ENCODE measurements around the gene WNK4. TPM values are rescaled to one million over a fixed set of nuclear protein-coding genes. Genes with fewer than 3 reads are reported as not detected.
"Not testable (repeated sequence)": the region's sequence is repeated elsewhere in the genome, so short reads cannot be mapped to it uniquely, and the experiment has no call there.

Gene WNK4
- total and polyA plus RNA-seq, 2 experiments from 2014 or later = 0.10 to 0.65 TPM

- TF ChIP-seq, protein P1, sequence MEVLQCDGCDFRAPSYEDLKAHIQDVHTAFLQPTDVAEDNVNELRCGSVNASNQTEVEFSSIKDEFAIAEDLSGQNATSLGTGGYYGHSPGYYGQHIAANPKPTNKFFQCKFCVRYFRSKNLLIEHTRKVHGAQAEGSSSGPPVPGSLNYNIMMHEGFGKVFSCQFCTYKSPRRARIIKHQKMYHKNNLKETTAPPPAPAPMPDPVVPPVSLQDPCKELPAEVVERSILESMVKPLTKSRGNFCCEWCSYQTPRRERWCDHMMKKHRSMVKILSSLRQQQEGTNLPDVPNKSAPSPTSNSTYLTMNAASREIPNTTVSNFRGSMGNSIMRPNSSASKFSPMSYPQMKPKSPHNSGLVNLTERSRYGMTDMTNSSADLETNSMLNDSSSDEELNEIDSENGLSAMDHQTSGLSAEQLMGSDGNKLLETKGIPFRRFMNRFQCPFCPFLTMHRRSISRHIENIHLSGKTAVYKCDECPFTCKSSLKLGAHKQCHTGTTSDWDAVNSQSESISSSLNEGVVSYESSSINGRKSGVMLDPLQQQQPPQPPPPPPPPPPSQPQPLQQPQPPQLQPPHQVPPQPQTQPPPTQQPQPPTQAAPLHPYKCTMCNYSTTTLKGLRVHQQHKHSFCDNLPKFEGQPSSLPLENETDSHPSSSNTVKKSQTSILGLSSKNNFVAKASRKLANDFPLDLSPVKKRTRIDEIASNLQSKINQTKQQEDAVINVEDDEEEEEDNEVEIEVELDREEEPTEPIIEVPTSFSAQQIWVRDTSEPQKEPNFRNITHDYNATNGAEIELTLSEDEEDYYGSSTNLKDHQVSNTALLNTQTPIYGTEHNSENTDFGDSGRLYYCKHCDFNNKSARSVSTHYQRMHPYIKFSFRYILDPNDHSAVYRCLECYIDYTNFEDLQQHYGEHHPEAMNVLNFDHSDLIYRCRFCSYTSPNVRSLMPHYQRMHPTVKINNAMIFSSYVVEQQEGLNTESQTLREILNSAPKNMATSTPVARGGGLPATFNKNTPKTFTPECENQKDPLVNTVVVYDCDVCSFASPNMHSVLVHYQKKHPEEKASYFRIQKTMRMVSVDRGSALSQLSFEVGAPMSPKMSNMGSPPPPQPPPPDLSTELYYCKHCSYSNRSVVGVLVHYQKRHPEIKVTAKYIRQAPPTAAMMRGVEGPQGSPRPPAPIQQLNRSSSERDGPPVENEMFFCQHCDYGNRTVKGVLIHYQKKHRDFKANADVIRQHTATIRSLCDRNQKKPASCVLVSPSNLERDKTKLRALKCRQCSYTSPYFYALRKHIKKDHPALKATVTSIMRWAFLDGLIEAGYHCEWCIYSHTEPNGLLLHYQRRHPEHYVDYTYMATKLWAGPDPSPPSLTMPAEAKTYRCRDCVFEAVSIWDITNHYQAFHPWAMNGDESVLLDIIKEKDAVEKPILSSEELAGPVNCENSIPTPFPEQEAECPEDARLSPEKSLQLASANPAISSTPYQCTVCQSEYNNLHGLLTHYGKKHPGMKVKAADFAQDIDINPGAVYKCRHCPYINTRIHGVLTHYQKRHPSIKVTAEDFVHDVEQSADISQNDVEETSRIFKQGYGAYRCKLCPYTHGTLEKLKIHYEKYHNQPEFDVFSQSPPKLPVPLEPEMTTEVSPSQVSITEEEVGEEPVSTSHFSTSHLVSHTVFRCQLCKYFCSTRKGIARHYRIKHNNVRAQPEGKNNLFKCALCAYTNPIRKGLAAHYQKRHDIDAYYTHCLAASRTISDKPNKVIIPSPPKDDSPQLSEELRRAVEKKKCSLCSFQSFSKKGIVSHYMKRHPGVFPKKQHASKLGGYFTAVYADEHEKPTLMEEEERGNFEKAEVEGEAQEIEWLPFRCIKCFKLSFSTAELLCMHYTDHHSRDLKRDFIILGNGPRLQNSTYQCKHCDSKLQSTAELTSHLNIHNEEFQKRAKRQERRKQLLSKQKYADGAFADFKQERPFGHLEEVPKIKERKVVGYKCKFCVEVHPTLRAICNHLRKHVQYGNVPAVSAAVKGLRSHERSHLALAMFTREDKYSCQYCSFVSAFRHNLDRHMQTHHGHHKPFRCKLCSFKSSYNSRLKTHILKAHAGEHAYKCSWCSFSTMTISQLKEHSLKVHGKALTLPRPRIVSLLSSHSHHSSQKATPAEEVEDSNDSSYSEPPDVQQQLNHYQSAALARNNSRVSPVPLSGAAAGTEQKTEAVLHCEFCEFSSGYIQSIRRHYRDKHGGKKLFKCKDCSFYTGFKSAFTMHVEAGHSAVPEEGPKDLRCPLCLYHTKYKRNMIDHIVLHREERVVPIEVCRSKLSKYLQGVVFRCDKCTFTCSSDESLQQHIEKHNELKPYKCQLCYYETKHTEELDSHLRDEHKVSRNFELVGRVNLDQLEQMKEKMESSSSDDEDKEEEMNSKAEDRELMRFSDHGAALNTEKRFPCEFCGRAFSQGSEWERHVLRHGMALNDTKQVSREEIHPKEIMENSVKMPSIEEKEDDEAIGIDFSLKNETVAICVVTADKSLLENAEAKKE (CRISPR knock-in tag; IDR thresholded peaks at IDR 0.05) = no peak
- no peak for TF ChIP-seq POLR2AphosphoS5 (IDR thresholded peaks at IDR 0.05; ENCODE audit: low read depth)
- TF ChIP-seq ZNF331 (CRISPR knock-in tag; IDR thresholded peaks at IDR 0.05; ENCODE audit: low read depth) = no peak
These were observed 39.7 kb upstream of the WNK4 start (continued) for GRCh38 chr17:42740699-42741098.

DNA sequence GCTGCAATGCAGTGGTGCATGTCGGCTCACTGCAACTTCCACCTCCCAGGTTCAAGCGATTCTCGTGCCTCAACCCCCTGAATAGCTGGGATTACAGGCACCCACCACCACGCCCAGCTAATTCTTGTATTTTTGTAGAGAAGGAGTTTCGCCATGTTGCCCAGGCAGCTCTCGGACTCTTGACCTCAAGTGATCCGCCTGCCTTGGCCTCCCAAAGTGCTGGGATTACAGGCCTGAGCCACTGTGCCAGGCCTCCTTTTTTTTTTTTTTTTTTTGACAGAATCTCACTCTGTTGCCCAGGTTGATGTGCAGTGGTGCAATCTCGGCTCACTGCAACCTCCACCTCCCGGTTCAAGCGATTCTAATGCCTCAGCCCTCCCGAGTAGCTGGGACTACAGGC lies 37.5 kb upstream of the WNK4 start:
- not testable (repeated sequence) for ATAC-seq; H4K20me1 ChIP-seq (replicated peaks; ENCODE audit: insufficient read depth); H3K4me3 Mint-ChIP-seq; H3K27ac ChIP-seq (ENCODE audit: low read depth); H2AFZ ChIP-seq; H3K4me2 ChIP-seq; H3K27ac Mint-ChIP-seq; H3K36me3 ChIP-seq (ENCODE audit: insufficient read depth); DNase-seq (ENCODE audit: low spot score); H3K4me3 ChIP-seq; H3K9me2 ChIP-seq (ENCODE audit: insufficient read depth); H3K36me3 Mint-ChIP-seq (ENCODE audit: low read depth)
- Mint-ChIP-seq H3K9me3 (peaks cover 11% of the 10 kb centered on the region), H3K4me1 (peaks cover 21% of the 10 kb centered on the region), H3K27me3 (ENCODE audit: insufficient read depth, low read depth, poor library complexity) (peaks cover 20% of the 10 kb centered on the region)
- Histone ChIP-seq H3K79me2 (replicated peaks; ENCODE audit: insufficient read depth) (peaks cover 12% of the 10 kb centered on the region), H3F3A (replicated peaks; ENCODE audit: low read depth) (0 out of 2 replicates have a peak, but pooled peaks cover 12% of the 10 kb centered on the region), H3K4me1 (ENCODE audit: insufficient read depth) (peaks cover 28% of the 10 kb centered on the region), H3K27me3 (ENCODE audit: insufficient read depth) (peaks cover 18% of the 10 kb centered on the region)

All from GM23338 (cell line).